GM12892 (cell line): ENCODE measurements around the gene PPP2R1B.

Experiments used
- DNase-seq: peaks from one replicate; pipeline ENCODE4 v3.0.0; 2011; ENCODE audit not compliant: insufficient read length
- FAIRE-seq: peaks from 2 replicates; lab custom pipeline; 2011; peaks lifted over from hg19 to GRCh38; lab: Jason Lieb, UNC
- POLR2A ChIP-seq: IDR thresholded peaks from 2 replicates; pipeline ENCODE4 v1.6.1; 2011; ENCODE audit warnings: low read depth, low read length, control low read depth
- POLR2AphosphoS5 ChIP-seq: IDR thresholded peaks from 2 replicates; pipeline ENCODE4 v1.6.1; 2011; ENCODE audit warnings: low read depth, low read length, control low read depth
- TAF1 ChIP-seq: IDR thresholded peaks from 2 replicates; pipeline ENCODE4 v1.6.1; 2011; ENCODE audit warnings: low read depth, mild to moderate bottlenecking, control low read depth, low read length, borderline replicate concordance

The PPP2R1B gene

GRCh38 chr11:111696556-111696955 is 69.6 kb downstream of the PPP2R1B start:
- peak; percentile 44 for FAIRE-seq
- TF ChIP-seq POLR2A (no peak), POLR2AphosphoS5 (no peak), TAF1 (no peak)
- DNase-seq, result no peak

- TF ChIP-seq POLR2AphosphoS5 (no peak), POLR2A (no peak), TAF1 (no peak)
- no peak for DNase-seq
- peak; percentile 96 for FAIRE-seq
These were observed 71.3 kb downstream of the PPP2R1B start for GRCh38 chr11:111694851-111695250.

- no peak for TF ChIP-seq POLR2A
- no peak for TF ChIP-seq POLR2AphosphoS5
- no peak for TF ChIP-seq TAF1
- DNase-seq, result no peak
- peak; percentile 56 for FAIRE-seq
These were observed 72.8 kb downstream of the PPP2R1B start for GRCh38 chr11:111693224-111693937.

- TF ChIP-seq POLR2A, result no peak
- TF ChIP-seq POLR2AphosphoS5, result no peak
- no peak for TF ChIP-seq TAF1
- DNase-seq (no peak), FAIRE-seq (no peak)
These were observed 74.4 kb downstream of the PPP2R1B start for GRCh38 chr11:111691741-111692140.

- DNase-seq, result no peak
- TF ChIP-seq POLR2AphosphoS5 (no peak), POLR2A (no peak), TAF1 (no peak)
- peak; percentile 40 for FAIRE-seq
These were observed 75.0 kb downstream of the PPP2R1B start for GRCh38 chr11:111691176-111691575.

- TF ChIP-seq POLR2A (no peak), POLR2AphosphoS5 (no peak), TAF1 (no peak)
- FAIRE-seq, result no peak
- DNase-seq, result no peak
These were observed 78.2 kb downstream of the PPP2R1B start for GRCh38 chr11:111688013-111688412.

- no peak for DNase-seq
- TF ChIP-seq POLR2A (no peak), POLR2AphosphoS5 (no peak)
- FAIRE-seq, result no peak
These were observed 81.9 kb downstream of the PPP2R1B start for GRCh38 chr11:111684251-111684650.

- FAIRE-seq (no peak), DNase-seq (no peak)
- no peak for TF ChIP-seq TAF1
- TF ChIP-seq POLR2AphosphoS5, result no peak
- TF ChIP-seq POLR2A, result no peak
These were observed 82.4 kb downstream of the PPP2R1B start for GRCh38 chr11:111683806-111684205.

- FAIRE-seq, result peak; percentile 51
- DNase-seq, result no peak
These were observed 85.6 kb downstream of the PPP2R1B start for GRCh38 chr11:111680486-111681175.

More at GRCh38 chr11:111680486-111681175, 85.6 kb downstream of the PPP2R1B start:
- no peak for TF ChIP-seq POLR2A
- no peak for TF ChIP-seq POLR2AphosphoS5
- no peak for TF ChIP-seq TAF1
